Limb (tissue), 2 donors: ENCODE data around the gene CGGBP1.
"Not testable (repeated sequence)": the region's sequence is repeated elsewhere in the genome, so short reads cannot be mapped to it uniquely, and the experiment has no call there.

Experiments used
- DNase-seq, 2 donors: peaks; one replicate each; pipeline ENCODE4 v3.0.0-alpha.2; 2016; ENCODE audit errors: extremely low spot score in 2 of 2

The CGGBP1 gene

GRCh38 chr3:88034491-88035275 is 24.1 kb downstream of the CGGBP1 start:
- no peak for DNase-seq

- no peak for DNase-seq
Measured at GRCh38 chr3:88033808-88034207, 25.0 kb downstream of the CGGBP1 start.

GRCh38 chr3:88033079-88033478 is 25.7 kb downstream of the CGGBP1 start:
- no peak for DNase-seq

DNA sequence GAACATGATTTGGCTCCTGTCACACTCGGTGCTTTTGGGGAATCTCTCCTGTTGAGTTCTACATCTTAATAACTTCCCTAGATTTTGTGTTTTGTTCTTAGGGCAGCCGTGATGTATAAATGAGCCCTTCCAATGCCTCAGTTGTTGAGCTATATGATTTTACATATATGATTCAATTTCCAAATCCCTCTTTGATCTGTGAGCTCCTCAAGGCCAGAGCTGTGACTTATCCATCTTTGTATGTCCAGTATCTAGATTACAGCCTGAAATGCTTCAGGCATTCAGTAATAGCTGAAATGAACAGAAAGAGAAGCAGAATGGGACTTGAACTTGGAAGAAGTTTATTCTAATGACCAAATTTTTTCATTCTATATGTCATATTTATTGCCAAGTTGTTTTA is 26.6 kb downstream of the CGGBP1 start:
- no peak for DNase-seq

GRCh38 chr3:88031642-88032077 is 27.1 kb downstream of the CGGBP1 start:
- no peak for DNase-seq

DNA sequence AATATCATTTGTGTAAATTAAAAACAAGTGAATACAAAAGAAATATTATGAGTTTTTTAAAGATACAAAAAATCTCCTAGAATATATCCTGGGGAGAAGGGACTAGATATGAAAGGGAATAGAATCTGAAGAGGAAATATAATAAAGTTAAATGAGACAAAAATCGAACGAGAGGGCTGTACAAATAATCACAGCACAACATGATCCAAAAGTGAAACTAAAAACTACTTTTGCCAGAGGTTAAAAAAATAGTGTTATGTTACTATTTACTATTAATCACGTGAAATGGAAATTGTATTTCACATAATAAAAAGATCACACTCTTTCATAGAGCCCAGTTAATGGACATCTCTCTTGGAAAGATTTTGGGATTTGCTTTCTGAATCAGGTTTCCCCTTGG is 28.6 kb downstream of the CGGBP1 start:
- DNase-seq = no peak

- DNase-seq = no peak
Measured at GRCh38 chr3:88028876-88029275, 29.9 kb downstream of the CGGBP1 start.

DNA sequence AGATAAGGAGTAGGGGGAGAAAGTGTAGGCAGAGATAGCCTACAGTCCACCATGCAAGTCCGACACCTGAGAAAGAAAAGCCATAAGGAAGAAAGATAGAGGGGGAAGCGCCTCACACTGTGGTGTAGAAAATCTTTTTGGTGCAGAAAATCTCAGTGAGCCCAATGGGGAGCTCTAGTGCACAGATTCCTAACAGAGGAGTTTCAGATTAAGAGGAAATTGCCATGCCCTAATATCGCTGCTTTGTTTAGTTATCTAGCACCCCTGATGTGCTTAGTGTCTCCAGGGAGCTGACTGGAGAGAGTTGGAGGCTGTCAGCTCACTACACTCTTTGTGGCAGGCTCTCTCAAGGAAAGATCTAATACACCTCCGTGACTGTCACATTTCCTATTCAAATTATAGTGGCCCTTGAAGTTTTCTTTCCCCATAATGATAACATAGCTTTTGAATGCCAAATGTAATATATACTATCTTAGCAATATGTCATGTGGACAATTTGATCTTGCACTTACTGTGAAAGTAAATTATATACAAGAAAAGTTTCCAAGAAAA is 33.7 kb downstream of the CGGBP1 start:
- DNase-seq = no peak

DNA sequence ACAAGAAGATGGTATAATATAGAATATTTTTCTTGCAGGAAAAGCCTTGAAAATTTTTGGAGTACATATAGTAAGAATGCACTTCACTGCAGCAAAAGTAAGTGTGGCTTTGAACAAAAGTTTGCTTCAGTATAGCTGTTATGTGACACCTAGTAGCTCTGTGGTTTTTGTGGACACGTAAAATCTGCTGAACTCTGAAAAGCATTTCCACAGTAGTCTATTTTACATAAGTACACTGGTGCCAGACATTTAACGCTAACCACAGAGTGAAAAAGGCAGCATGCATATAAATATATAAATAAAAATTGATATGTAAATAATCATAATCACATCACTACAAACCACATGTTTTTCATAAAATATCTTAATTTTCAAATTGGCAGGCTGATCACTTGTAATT is 39.8 kb downstream of the CGGBP1 start:
- DNase-seq = no peak

DNA sequence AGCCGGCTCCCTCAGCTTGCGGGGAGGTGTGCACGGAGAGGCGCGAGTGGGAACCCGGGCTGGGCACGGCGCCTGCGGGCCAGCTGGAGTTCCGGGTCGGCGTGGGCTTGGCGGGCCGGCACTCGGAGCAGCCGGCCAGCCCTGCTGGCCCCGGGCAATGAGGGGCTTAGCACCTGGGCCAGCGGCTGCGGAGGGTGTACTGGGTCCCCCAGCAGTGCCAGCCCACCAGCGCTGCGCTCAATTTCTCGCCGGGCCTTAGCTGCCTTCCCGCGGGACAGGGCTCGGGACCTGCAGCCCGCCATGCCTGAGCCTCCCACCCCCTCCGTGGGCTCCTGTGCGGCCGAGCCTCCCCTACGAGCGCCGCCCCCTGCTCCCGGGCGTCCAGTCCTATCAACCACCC is 43.1 kb downstream of the CGGBP1 start:
- not testable (repeated sequence) for DNase-seq

GRCh38 chr3:88013592-88013991 is 45.2 kb downstream of the CGGBP1 start:
- DNase-seq = no peak

DNA sequence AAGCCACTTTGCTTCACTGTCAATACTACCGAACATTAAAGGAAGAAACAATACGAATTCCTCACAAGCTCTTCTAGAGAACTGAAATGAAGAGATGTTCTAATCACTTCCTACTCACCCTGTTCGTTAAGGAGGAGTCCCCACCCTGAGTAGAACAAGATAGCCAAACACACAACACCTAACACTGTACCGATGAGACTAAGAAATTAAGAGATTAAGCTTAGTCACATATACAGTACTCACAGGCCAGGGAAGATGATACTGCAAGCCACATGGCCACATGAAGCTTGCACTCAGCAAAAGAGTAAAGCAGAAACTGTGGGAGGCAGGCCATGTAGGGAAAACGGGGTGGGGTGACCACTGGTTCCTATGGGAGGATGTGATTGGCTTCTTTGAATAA is 48.0 kb downstream of the CGGBP1 start:
- DNase-seq = no peak

DNA sequence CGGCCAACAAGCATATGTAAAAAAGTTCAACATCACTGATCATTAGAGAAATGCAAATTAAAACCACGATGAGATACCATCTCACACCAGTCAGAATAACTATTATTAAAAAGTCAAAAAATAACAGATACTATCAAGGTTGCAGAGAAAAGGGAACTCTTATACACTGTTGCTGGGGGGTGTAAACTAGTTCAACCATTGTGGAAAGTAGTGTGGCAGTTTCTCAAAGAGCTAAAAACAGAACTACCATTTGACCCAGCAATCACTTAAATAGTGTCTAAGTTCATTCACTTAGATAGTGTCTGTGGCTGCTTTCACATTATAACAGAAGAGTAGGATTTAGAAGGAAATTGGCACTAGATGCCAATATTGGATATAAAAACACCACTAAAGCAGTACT is 49.7 kb downstream of the CGGBP1 start:
- no peak for DNase-seq

GRCh38 chr3:88005066-88005465 is 53.7 kb downstream of the CGGBP1 start:
- peak in 1 of 2 donors; percentile 69 for DNase-seq

DNA sequence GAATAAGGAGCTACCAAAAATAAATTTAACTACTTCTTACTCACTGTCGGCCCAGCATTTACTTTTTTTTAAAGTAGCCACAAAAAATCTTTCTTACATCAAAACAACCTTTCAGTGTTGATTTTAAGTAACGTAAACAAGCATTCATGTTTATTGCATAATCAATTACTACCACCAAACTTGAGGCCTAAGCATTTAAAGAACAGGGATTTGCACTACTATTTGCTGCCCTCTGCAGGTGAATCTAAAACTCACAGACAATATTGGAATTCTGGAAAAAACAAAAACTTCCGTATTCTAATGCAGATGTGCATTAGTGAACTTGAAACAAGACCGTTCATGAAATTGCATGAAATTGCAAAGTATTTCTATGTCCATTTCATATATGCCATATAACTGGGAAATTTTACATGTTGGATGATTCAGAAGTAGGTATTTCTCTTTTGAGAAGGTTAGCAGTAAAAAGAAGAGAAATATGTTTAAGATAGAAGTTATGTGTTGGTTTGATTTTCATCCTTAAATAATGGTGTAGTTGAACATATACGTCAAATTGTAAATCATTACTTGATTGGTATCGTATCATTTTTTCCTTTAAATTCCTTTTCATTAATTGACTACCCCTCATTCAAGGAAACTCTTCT is 55.6 kb downstream of the CGGBP1 start:
- DNase-seq = peak in 1 of 2 donors; percentile 28

DNA sequence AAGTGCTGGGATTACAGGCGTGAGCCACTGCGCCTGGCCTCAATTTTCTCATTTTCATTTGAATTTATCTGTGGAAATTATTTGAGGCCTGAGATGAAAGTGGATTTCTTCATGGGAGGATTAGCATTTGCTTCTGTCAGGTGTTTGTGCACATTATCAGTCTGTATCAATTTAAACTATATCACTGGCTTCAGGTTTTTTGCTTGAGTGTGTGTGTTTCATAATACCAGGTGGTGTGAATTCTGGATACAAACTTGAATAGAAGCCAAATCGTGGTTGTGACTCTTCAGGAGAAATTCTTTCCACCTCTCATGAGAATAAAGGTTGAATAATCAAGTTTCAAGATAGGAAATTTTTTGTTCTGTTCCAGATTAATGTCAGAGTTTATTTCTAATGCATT is 56.4 kb downstream of the CGGBP1 start:
- no peak for DNase-seq
